PC-3 (cell line): ENCODE results near the gene TBXT.

Experiments
- CTCF ChIP-seq: fragments of 300-600 bp; sonication (generic); conservative IDR thresholded peaks from 2 replicates; pipeline ENCODE4 v1.5.1; 2017; ENCODE audit warnings: antibody characterized with exemption, low read depth, mild to moderate bottlenecking, low read length
- EZH2 ChIP-seq: fragments of 300-600 bp; sonication (generic); IDR thresholded peaks from one replicate; pipeline ENCODE4 v1.6.1; 2017; ENCODE audit warnings: antibody characterized with exemption, mild to moderate bottlenecking, low read length; ENCODE audit not compliant: unreplicated experiment
- EZH2phosphoT487 ChIP-seq: fragments of 300-600 bp; sonication (generic); IDR thresholded peaks from 2 replicates; pipeline ENCODE4 v1.6.1; 2018; ENCODE audit warnings: mild to moderate bottlenecking, antibody characterized with exemption, low read length, borderline replicate concordance

DNA sequence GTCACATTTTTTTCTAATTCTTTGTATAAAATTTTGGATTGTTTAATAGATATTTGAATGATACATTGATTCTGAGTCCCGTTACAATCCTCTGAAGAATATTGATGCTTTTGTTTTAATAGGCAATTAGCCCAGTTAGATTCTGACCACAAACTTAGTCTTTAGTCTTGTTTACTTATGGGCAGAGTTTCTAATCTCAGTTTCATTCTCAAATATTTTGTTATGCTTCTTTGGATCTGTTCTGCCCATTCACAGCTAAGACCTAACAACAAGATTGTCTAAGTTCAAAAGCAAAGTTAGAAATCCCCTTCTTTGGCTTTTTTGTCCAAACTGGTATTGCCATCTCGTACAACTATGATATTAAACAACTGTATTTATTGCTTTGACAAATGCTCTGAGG, 58.0 kb downstream of the TBXT start:
- TF ChIP-seq CTCF (no peak), EZH2phosphoT487 (no peak), EZH2 (no peak)
